NCI-H1092 (cell line): ENCODE results near the gene MMP27.

Source experiments
- DNase-seq: peaks from one replicate; lab custom pipeline; 2025; lab: John Stamatoyannopoulos, UW

The MMP27 gene

DNA sequence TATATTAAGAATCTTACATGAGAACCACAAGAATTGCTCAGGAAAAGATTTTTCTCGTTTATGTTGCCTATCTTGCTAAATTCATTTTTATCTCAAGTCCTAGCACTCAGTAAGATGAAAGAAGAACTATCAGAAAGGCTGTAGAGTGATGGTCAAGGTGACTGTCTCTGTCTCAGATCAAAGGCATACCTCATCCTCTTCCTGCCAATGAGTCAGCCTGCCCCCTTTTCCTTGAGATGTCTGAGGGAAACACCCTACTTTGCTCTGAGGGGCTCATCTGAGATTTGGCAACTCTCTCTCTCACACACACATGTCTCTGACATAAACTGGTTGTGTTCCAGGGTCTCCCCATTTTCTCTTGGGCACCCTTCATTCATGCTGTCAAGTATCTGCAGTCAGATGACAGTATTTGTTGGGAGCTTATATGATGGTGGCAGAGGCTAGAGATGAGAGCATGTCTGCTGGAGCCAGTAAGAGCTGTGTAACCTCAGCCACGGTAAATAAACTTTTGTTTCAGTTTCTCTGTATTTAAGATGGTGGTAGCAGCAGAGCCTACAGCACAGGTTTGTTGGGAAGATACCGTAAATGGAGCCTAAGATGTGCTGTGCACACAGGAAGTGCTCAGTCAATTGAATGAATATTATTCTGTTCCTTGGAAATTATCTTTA is 1.6 kb downstream of the MMP27 start:
- no peak for DNase-seq

DNA sequence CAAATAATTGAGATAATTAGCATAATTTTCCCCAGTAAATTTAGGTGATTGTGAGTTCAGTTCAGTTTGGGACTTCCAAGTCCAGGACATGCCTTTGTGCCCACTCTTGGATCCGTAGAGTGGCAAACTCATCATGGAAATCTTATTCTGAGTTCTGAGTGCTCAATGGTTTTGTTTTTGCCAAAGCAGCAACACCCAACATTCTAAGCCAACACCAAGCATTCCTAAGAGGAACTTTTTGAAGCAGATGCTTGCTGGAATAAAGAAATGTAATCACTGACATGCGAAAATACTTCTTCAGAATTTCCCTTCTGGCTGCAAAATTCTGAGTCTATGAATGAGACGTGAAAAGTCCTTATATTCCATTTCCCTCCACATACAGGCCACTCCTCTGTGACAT is 10.4 kb downstream of the MMP27 start:
- DNase-seq: no peak

DNA sequence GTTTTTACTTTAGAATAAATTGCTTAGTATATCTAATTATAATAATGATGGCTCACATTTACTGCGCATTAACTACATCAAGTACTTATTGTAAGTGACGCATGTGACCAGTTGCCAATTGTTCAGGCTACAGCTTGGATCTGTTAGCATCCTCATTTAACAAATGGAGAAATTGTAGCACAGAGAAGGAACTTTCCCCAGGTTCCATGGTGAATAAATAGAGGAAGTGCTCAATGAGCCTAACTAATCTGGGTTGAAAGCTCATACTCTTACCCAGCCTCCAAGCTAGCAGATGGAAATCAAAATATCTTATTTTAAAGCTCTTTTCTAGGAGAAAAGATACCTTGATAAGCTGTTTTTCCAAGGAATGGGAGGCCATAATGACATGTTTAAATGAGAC is 19.8 kb downstream of the MMP27 start:
- DNase-seq: no peak

DNA sequence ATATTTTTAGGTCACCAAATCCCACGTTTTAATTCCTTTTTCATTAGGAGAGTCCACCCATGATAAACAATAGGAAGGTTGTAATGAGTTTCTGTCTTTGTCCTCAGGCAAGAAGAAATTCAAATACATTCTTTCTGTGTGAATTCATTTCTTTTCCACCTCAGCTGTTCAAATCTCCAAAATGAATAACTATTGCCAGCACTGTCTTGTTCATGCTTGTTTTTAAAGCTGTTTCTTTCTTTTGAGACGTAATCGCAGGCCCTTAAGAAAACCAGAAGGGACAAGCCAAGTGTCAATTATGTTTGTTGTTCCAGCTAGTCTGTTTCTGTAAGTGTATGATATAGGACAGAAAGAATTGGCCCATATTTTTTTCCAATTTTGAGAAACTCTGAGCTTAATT is 20.2 kb downstream of the MMP27 start:
- DNase-seq: no peak

DNA sequence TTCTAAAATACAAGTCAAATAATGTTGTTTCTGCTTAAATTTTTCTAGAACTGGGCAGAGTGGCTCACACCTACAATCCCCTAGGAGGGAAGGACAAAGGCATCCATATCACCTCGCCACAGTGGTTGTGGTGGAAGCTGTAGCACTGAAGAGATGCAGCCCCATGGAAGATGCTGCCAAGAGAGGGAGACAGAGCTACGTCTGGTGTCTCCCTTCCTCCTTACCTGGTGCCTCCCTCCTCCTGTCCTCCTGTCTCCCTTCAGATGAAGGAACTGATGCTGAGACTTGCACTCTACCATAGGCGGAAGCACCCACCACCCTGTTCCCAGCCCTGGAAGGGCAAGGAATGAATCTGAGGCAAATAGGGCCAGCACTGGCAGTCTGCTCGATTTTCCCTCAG is 22.3 kb downstream of the MMP27 start:
- no peak for DNase-seq

DNA sequence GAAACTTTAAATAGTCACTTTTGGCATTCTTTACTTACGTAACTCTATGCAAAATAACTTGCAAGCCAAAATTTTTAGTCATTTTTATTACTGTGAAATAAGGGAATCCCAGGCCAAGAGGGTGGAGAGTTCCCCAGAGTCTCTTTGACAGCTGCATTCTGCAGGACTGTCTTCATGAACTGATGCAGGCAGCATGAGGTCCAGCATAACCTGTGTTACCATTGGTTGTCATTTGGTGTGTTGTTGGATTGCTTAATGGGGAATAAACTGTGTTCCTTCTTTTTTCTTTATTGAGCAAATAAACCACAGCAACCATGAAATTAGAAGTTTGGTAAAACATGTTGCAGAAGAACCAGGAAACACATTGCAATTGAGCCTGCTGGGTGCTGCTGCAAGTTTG is 24.6 kb downstream of the MMP27 start:
- no peak for DNase-seq

DNA sequence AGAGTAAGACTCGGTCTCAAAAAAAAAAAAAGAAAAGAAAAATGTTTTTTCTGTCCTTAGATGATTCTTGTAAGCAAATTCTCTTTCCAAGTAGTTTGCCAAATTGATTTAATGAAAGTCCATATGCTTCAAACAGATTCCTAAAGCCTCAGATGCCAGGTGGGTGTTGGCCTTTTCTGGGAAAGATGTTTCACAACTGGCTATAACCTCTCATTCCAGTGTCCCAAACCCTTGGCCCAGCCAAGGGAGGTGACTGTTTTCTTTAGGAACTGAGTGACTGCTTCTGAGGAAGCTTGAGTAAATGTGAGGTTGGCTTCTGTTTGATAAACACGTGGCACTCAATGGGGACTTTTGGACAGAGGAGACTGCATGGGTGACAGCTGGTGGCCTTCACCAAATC is 27.5 kb downstream of the MMP27 start:
- DNase-seq: no peak

DNA sequence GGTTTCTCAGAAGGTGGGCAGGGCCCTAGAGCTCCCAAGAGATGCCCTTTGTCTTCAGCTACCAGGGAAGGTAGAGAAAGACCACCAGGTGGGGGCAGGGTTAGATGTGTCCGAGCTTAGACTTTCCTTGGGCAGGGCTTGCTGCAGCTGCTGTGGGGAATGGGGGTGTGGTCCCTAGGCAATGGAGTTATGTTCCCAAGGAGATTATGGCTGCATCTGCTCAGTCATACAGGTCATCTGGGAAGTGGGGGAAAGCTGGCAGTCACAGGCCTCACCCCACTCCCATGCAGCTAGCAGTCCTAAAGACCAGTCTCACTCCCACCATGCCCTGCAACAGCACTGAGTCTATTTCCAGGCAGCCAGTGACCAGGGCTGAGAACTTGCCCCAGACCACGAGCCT is 29.5 kb downstream of the MMP27 start:
- DNase-seq: no peak

DNA sequence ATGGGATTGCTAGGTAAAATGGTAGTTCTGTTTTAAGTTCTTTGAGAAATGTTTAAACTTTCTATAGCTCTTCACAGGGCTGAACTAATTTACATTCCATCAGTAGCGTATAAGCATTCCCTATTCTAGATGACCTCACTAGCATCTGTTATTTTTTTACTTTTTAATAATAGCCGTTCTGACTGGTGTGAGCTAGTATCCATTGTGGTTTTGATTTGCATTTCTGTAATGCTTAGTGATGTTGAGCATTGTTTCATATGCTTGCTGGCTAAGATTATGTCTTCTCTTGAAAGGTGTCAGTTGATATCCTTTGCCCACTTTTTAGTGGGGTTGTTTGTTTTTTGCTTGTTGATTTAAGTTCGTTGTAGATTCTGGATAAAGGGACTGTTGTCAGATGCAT is 35.9 kb downstream of the MMP27 start:
- DNase-seq: no peak

DNA sequence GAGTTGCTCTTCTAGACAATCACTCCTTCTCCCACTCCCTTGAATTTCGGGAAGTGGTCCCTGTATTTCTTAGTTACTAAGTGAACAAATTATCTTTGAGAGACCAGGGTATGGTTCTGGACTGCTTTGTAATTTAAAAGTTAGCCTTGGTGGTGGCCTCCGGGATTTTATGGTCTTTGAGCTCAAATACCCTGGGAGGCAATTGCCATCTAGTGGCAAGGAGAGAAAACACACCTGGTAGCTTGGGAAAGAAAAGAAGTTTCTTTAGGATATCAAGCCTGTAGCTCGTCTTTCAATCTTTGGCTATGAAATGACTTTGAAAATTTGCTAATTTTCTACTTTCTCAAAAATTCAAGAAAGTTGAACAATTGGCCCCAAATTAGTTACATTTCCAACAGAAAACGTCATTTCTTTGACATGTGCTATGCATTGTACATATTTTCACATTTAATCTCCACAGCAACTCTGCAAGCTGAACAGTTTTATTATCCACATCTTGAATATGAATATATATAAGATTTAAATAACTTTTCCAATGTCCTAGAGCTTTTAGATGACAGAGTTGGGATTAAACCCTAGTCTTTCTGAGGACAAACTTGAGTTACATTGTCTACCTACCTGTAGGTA is 39.1 kb downstream of the MMP27 start:
- no peak for DNase-seq

DNA sequence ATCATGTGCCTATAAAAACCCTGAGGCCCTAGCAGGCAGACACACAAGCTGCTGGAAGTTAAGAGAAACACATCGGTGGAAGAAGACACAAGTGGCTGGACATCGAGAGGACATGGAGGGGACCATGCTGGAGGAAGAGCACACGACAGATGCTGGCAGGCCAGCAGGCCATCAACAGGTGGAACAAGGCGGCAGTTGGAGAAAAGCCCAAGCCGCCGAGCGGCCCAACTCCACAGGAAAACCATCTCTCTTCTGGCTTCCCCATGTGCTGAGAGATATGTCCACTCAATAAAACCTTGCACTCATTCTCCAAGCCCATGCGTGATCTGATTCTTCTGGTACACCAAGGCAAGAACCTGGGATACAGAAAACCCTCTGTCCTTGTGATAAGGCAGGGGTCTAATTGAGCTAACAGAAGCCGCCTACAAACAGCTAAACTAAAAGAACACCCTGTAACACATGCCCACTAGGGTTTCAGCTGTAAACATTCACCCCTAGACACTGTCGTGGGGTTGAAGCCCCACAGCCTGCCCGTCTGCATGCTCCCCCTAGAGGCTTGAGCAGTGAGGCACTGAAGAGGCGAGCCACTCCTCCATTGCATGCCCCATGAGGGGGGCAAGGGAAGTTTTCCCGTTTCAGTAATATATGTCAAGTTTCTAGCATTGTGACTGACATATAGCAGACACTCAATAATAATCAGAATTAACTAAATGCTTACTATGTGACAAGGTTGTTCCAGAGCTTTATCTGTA is 41.4 kb downstream of the MMP27 start:
- no peak for DNase-seq

DNA sequence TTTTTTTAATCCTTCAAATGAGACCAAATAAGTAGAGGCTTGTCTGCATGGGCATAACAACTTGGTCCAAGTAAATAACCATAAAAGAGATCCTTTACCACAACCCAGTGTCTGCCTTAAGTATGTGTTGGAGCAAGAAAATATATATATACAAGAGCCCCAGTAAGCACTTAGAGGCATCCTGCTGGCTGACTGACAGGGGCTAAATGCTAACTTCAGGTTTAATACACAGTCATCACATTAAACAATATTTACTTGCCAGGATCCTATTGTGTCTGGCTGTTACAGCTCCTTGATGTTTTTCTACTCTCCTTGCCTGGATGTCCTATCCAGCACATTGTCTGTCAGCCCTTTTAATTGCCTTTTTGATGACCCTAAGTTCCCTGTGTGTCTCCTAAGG is 43.0 kb downstream of the MMP27 start:
- DNase-seq: no peak

DNA sequence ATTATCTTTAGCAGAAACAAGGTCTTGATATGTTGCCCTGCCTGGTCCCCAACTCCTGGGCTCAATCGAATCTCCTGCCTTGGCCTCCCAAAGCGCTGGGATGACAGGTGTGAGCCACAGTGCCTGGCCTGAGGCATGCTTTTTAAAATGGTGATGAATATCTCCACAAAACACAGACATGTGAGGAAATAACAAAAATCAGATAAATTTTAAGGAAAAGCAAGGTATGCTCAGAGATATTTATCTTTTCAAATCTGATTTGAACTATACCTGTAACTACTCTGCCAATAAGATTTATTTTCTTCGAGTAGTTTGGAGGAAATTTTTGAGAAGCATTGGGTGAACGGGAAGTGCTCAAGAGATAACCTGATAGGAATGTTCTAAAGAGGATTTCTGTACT is 44.5 kb downstream of the MMP27 start:
- no peak for DNase-seq

DNA sequence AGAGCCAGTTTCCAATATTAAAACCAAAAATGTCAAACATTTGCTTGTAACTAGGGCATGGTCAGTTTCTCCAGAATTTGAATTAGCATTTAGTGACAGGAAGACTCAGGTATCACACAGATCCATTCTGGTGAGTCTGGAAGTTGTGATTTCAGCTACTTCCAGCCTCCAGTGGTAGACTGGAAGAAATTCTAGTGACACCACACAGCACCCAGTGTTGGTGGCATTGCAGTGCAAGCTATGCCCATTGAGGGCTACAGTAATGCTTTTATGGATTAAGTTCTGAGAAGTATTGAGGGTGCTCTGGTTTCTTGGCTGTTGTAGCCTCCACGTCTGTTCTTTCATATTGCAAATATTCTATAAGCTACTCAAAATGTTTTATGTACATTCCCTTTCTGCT is 49.0 kb downstream of the MMP27 start:
- no peak for DNase-seq

DNA sequence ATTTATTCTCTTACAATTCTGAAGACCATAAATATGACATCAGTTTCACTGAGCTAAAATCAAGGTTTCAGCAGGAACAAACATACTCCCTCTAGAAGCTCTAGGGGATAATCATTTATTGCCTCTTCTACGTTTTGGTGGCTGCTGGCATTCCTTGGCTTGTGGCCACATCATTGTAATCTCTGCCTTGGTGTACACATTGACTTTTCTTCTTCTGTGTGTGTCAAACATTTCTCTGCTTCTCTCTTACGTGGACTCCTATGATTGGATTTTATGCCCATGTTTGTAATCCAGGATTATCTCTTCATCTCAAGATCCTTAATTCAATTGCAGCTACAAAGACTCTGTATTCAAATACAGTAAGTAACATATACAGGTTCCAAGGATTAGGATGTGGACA is 50.0 kb downstream of the MMP27 start:
- DNase-seq: no peak

DNA sequence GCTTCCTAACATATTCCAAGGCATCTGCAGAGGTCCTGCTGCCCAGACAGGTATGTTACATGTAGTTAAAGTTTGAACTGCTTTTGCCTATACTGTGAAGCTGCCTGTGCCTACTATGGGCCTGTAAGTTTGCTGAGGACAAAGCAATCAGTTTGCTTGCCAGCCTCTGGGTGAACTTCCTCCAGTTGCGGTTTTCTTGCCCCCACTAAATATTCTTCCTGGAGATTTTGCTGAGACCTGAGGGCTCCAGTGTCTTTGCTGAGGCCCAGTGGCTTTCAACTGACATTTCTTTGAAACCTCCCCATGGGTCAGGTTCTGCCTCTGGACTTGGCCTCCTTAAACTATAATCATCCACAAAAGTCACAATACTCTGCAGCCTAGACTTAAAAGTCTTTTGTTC is 50.8 kb downstream of the MMP27 start:
- DNase-seq: no peak

DNA sequence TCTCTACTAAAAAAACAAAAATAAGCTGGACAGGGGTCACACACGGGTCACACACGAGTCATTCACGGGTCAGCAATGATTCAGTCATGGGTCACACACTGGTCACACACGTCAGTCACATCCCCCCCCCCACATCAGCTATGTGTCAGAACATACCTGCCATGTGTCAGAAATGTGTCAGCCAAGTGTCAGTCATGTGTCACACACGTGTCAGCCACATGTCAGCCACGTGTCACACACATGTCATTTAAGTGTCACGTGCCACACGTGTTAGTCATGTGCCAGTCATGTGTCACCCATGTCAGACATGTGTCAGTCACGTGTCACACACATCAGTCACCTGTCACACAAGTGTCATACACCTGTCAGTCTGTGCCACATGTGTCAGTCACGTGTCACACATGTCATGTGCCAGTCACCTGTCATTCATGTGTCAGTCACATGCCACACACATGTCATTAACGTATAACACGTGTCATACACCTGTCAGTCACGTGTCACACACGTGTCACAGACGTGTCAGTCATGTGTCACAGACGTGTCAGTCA is 51.8 kb downstream of the MMP27 start:
- DNase-seq: no peak

DNA sequence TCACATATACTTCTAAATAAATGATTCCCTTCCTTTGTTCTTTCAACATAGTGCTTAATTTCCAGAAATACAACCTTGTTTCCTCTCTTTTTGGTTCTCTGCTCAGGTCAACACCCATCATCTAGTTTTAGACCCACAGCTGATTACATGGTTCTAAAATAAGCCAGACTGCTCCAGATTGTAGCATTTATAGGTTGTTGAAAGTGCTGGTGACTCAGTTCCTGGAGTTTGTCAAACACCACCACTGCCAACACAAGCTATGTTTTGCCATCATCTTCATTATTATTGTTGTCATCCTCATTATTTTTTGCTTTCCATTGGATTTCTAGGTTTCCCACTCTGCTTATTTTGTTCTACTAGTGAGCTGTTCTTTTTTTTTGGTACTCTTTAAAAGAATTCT is 58.1 kb downstream of the MMP27 start:
- DNase-seq: no peak

DNA sequence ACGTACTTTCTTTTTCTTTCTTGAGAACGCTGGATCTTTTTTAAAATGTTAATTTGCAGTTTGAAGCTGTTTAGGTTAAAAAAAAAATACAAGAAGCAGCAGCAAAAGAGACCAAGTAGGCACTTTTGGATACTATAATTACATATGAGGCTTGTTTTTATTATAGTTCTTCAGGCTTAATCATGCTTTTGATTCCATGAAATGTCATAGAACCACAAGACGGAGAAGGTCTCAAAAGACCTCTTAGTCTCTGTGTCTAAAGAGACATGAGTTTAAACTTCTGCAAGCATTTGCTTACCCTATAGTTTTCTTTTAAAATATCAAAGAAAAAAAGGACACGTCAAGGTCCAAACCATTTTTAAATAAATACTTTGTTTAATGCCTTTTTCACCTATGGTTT is 61.6 kb downstream of the MMP27 start:
- no peak for DNase-seq
